PFSK-1 (cell line): ENCODE results near the gene IGSF1.

Source experiments
- POLR2AphosphoS5 ChIP-seq: IDR thresholded peaks from 2 replicates; pipeline ENCODE4 v1.6.1; 2012; ENCODE audit warnings: low read depth, mild to moderate bottlenecking, control low read depth, low read length, moderate library complexity
- SIN3A ChIP-seq: IDR thresholded peaks from 2 replicates; pipeline ENCODE4 v1.6.1; 2012; ENCODE audit warnings: mild to moderate bottlenecking, low read length, moderate library complexity, borderline replicate concordance; ENCODE audit not compliant: insufficient read depth
- TAF1 ChIP-seq: IDR thresholded peaks from 2 replicates; pipeline ENCODE4 v1.6.1; 2012; ENCODE audit warnings: low read length, control low read depth, borderline replicate concordance; ENCODE audit not compliant: insufficient read depth

- TF ChIP-seq POLR2AphosphoS5 (no peak), TAF1 (no peak), SIN3A (no peak)
These were observed 12.0 kb upstream of the IGSF1 start for GRCh38 chrX:131301155-131301554.
